Spleen (tissue), 11 donors: Measurements from ENCODE around the gene ITSN1. TPM values are rescaled to one million over a fixed set of nuclear protein-coding genes. Genes with fewer than 3 reads are reported as not detected.

Experiments used
- DNase-seq: peaks from one replicate; pipeline ENCODE4 v3.0.0-alpha.2; 2020
- H3K27ac ChIP-seq, 8 donors: fragments of 200-600 bp; sonication (generic) in 7 of 8; 1 replicate in 4 of 8; 2 replicates in 4 of 8; pipeline versions ENCODE4 v1.5.0 to v1.8.0; 2016 to 2021; ENCODE audit warnings: inconsistent platforms in 4 of 8, mild to moderate bottlenecking in 4 of 8, moderate library complexity in 1 of 8
- H3K27me3 ChIP-seq, 7 donors: fragments of 200-600 bp; sonication (generic) in 6 of 7; replicated peaks in 1 of 7; 1 replicate in 4 of 7; 2 replicates in 3 of 7; pipeline versions ENCODE4 v1.5.0 to v1.8.0; 2016 to 2021; ENCODE audit warnings: inconsistent platforms in 3 of 7, mild to moderate bottlenecking in 1 of 7
- H3K36me3 ChIP-seq, 6 donors: fragments of 200-600 bp; sonication (generic) in 5 of 6; 1 replicate in 4 of 6; 2 replicates in 2 of 6; pipeline versions ENCODE4 v1.5.0 to v1.8.0; 2016 to 2021; ENCODE audit warnings: inconsistent platforms in 2 of 6
- H3K4me1 ChIP-seq, 6 donors: fragments of 200-600 bp; sonication (generic) in 5 of 6; 1 replicate in 3 of 6; 2 replicates in 3 of 6; pipeline versions ENCODE4 v1.5.0 to v1.8.0; 2016 to 2021; ENCODE audit warnings: inconsistent platforms in 3 of 6
- H3K4me3 ChIP-seq, 8 donors: fragments of 200-600 bp; sonication (generic) in 7 of 8; 1 replicate in 4 of 8; 2 replicates in 4 of 8; pipeline versions ENCODE4 v1.5.0 to v1.8.0; 2016 to 2021; ENCODE audit warnings: inconsistent platforms in 4 of 8, mild to moderate bottlenecking in 4 of 8, moderate library complexity in 2 of 8
- H3K9me3 ChIP-seq, 8 donors: fragments of 200-600 bp; sonication (generic) in 7 of 8; 1 replicate in 4 of 8; 2 replicates in 4 of 8; pipeline versions ENCODE4 v1.5.0 to v1.8.0; 2016 to 2021; ENCODE audit warnings: inconsistent platforms in 4 of 8
- CTCF ChIP-seq, 11 experiments: fragments of 200-600 bp in 7 of 11; fragments of 450-650 bp in 4 of 11; sonication (generic) in 4 of 11; IDR thresholded peaks in 8 of 11; conservative IDR thresholded peaks in 3 of 11; 1 replicate in 7 of 11; 2 replicates in 4 of 11; pipeline versions ENCODE4 v1.4.0 to v1.8.0; 2016 to 2021; ENCODE audit warnings: antibody characterized with exemption in 11 of 11, inconsistent platforms in 4 of 11, mild to moderate bottlenecking in 1 of 11
- POLR2A ChIP-seq, 3 donors: fragments of 450-650 bp; IDR thresholded peaks; one replicate each; pipeline ENCODE4 v1.5.1; 2017; ENCODE audit warnings: antibody characterized with exemption in 3 of 3, mild to moderate bottlenecking in 1 of 3
- POLR2AphosphoS5 ChIP-seq, 3 donors: sonication (generic); formaldehyde crosslinking; IDR thresholded peaks; one replicate each; pipeline ENCODE4 v1.5.1; 2017; ENCODE audit warnings: antibody characterized with exemption in 3 of 3
- WGBS, 5 donors: extraction: QIAGEN DNeasy Blood & Tissue Kit in 3 of 5; methylation state at CpG; one replicate each; pipeline versions ENCODE4 v1.1.5 to v1.1.7; 2013 to 2018; 5-methylcytosine and 5-hydroxymethylcytosine counted together
- intact Hi-C: fragments of 100-400 bp; cut with DNase I; formaldehyde crosslinking; loops from one replicate; pipeline ENCODE4 v1.15.0; 2023; ENCODE audit warnings: low total_unique reads
- polyA plus RNA-seq, 3 donors: library from polyadenylated mRNA; stranded (reverse); fragments of 200-250 nt; gene quantifications; one replicate each; pipeline ENCODE4 v1.2.1, GENCODE V29; 2013
- total RNA-seq, 7 donors: library from RNA; depleted of rRNA in 3 of 7; stranded (reverse); fragments of >200 nt in 3 of 7; fragmentation: NEBNext Ultra II Directional in 4 of 7; extraction: Animal tissue kit (Norgen Biotek cat#: 25700) in 4 of 7; gene quantifications; one replicate each; pipeline versions ENCODE4 v1.1.0 to v1.2.1, GENCODE V29; 2016 to 2021
- donor health status: healthy with polysubstance abuse.
- donor health status: DM: no; HTN: no; CAD: no; lungs with moderate emphysema.
- donor health status: DM: no; HTN: no; CAD: no.
- donor health status: Bipolar disorder and iron deficiency.
- donor health status: healthy.
- donor health status: DM: no; HTN: no; CAD: no.
- donor health status: DM: yes; HTN: yes; CAD: no.

Gene ITSN1
- total and polyA plus RNA-seq, 10 donors = 4.1 to 89.0 (median 42.6) TPM

DNA sequence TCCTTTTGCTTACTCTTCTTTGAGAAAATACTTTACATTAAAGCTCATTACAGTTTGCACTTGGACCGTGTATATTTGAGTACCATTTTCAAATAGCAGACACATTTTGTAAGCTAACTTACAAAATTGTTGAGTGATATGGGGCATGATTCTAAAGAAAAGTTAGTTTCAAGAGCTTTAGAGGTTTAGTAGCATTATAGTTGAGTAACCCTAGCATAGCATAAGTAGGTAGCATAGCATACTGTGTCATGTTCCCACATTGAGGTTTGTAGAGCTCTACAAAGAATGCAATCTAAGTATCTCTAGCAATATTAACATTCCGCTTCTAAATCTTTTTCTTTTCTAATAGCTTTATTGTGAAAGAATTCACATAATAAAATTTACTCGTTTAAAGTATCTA lies 92.0 kb downstream of the ITSN1 start:
- no peak for DNase-seq
- WGBS, 5 donors = 83 to 94% (median 91%) methylated on average over 3 of the region's 3 CpGs
- Histone ChIP-seq H3K27me3 (no peaks in the 10 kb centered on the region), H3K4me3 (no peak overlapping the region), H3K36me3 (peaks cover 0 to 16% (median 2%) of the 10 kb centered on the region in 6 donors), H3K27ac (no peak overlapping the region), H3K9me3 (no peaks in the 10 kb centered on the region), H3K4me1 (peaks cover 0 to 8% (median 0%) of the 10 kb centered on the region in 6 donors)
- TF ChIP-seq POLR2A (IDR thresholded peaks at IDR 0.05) (no peak), POLR2AphosphoS5 (IDR thresholded peaks at IDR 0.05) (no peak), CTCF (IDR thresholded peaks at IDR 0.05 in 8 of 11, conservative IDR thresholded peaks at IDR 0.05 in 3 of 11) (no peak)
- intact Hi-C loops = no loop called here

GRCh38 chr21:33734818-33735217 lies 92.5 kb downstream of the ITSN1 start:
- Histone ChIP-seq H3K27me3 (no peaks in the 10 kb centered on the region), H3K9me3 (no peaks in the 10 kb centered on the region), H3K27ac (no peak overlapping the region), H3K4me3 (no peak overlapping the region), H3K36me3 (peaks cover 0 to 16% (median 2%) of the 10 kb centered on the region in 6 donors), H3K4me1 (peaks cover 0 to 4% (median 0%) of the 10 kb centered on the region in 6 donors)
- intact Hi-C loops = no loop called here
- WGBS, 5 donors = 85 to 96% (median 90%) methylated on average over 2 of the region's 2 CpGs
- TF ChIP-seq POLR2A (IDR thresholded peaks at IDR 0.05) = no peak
- TF ChIP-seq CTCF (IDR thresholded peaks at IDR 0.05 in 8 of 11, conservative IDR thresholded peaks at IDR 0.05 in 3 of 11) = no peak
- no peak for TF ChIP-seq POLR2AphosphoS5 (IDR thresholded peaks at IDR 0.05)
- DNase-seq = no peak

DNA sequence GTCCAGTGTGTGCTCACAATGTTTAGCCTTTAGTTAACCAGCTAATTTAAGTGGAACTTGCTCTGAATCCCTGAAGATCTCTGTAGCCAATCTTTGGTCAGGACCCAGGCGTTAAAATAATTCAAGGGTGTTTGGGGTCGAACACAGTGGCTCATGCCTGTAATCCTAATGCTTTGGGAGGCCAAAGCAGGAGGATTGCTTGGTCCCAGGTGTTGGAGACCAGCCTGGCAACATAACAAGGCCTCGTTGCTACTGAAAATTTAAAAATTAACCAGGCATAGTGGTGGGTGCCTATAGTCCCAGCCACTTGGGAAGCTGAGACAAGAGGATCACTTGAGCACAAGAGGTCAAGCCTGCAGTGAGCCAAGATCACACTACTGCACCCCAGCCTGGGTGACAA lies 94.3 kb downstream of the ITSN1 start:
- no peak overlapping the region for H3K27ac ChIP-seq
- no peaks in the 10 kb centered on the region for H3K4me1 ChIP-seq
- H3K4me3 ChIP-seq = no peak overlapping the region
- H3K9me3 ChIP-seq = no peaks in the 10 kb centered on the region
- no peak for TF ChIP-seq POLR2A (IDR thresholded peaks at IDR 0.05)
- no peak for TF ChIP-seq CTCF (IDR thresholded peaks at IDR 0.05 in 8 of 11, conservative IDR thresholded peaks at IDR 0.05 in 3 of 11)
- no peak for TF ChIP-seq POLR2AphosphoS5 (IDR thresholded peaks at IDR 0.05)
- DNase-seq = no peak
- H3K27me3 ChIP-seq = no peaks in the 10 kb centered on the region
- peaks cover 0 to 16% (median 2%) of the 10 kb centered on the region in 6 donors for H3K36me3 ChIP-seq
- WGBS, 5 donors = 81 to 91% (median 88%) methylated on average over 3 of the region's 3 CpGs
- intact Hi-C loops = no loop called here

DNA sequence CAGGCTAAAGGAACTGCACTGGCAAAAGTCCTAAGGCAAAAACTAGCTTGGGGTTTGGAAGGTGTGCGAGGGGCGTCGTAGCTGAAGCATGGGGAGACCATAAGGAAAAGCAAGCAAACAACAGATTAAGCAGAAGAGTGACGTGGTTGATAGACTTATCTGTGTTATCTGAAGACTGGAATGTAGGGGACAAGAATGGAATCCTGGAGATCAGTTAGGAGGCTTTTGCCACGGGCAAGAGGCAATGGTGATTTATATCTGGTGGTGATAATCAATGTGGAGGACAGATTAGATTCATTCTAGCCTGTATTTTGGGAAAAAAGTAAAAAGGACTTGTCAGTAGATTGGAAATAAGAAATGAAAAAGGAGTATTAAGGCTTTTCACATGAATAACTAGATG lies 97.4 kb downstream of the ITSN1 start:
- intact Hi-C loops = no loop called here
- 78 to 93% (median 90%) methylated on average over 5 of the region's 5 CpGs for WGBS, 5 donors
- no peak for DNase-seq

More for the DNA sequence above, 97.4 kb downstream of the ITSN1 start:
- Histone ChIP-seq H3K4me1 (no peaks in the 10 kb centered on the region), H3K4me3 (no peak overlapping the region), H3K27ac (no peak overlapping the region), H3K9me3 (no peaks in the 10 kb centered on the region), H3K36me3 (peaks cover 0 to 16% (median 2%) of the 10 kb centered on the region in 6 donors), H3K27me3 (no peaks in the 10 kb centered on the region)
- TF ChIP-seq POLR2A (IDR thresholded peaks at IDR 0.05) (no peak), CTCF (IDR thresholded peaks at IDR 0.05 in 8 of 11, conservative IDR thresholded peaks at IDR 0.05 in 3 of 11) (no peak), POLR2AphosphoS5 (IDR thresholded peaks at IDR 0.05) (no peak)
